Adrenal gland (tissue), 12 donors: ENCODE data around the gene DPYD. TPM values are rescaled to one million over a fixed set of nuclear protein-coding genes. Genes with fewer than 3 reads are reported as not detected.
A peak's percentile ranks its signal among the peaks of the same experiment; 100 is the strongest.

Experiments used
- DNase-seq, 7 donors: peaks; one replicate each; pipeline ENCODE4 v3.0.0-alpha.2; 2019 to 2020
- H3K27ac ChIP-seq, 5 donors: fragments of 200-600 bp; sonication (generic) in 4 of 5; 1 replicate in 3 of 5; 2 replicates in 2 of 5; pipeline versions ENCODE4 v1.5.1 to v1.8.0; 2016 to 2020; ENCODE audit warnings: mild to moderate bottlenecking in 1 of 5
- H3K27me3 ChIP-seq: fragments of 200-600 bp; 2 replicates; pipeline ENCODE4 v1.8.0; 2021
- H3K36me3 ChIP-seq, 2 donors: fragments of 200-600 bp; replicated peaks in 1 of 2; 1 replicate in 1 of 2; 2 replicates in 1 of 2; pipeline versions ENCODE4 v1.5.1 to v1.8.0; 2018 to 2022
- H3K4me1 ChIP-seq, 2 donors: fragments of 200-600 bp; replicated peaks in 1 of 2; 1 replicate in 1 of 2; 2 replicates in 1 of 2; pipeline versions ENCODE4 v1.5.1 to v1.8.0; 2018 to 2021
- H3K4me3 ChIP-seq, 4 donors: fragments of 200-600 bp; sonication (generic) in 3 of 4; one replicate each; pipeline ENCODE4 v1.5.1; 2016 to 2018
- H3K9me3 ChIP-seq, 3 donors: fragments of 200-600 bp; sonication (generic) in 1 of 3; replicated peaks in 1 of 3; 1 replicate in 2 of 3; 2 replicates in 1 of 3; pipeline versions ENCODE4 v1.5.1 to v1.8.0; 2016 to 2021
- POLR2A ChIP-seq, 2 donors: fragments of 450-650 bp; IDR thresholded peaks; one replicate each; pipeline ENCODE4 v1.6.1; 2017; ENCODE audit warnings: antibody characterized with exemption in 2 of 2, mild to moderate bottlenecking in 2 of 2, moderate library complexity in 1 of 2
- WGBS, 4 donors: extraction: QIAGEN DNeasy Blood & Tissue Kit in 2 of 4; methylation state at CpG; one replicate each; pipeline versions ENCODE4 v1.1.5 to v1.1.7; 2013 to 2017; 5-methylcytosine and 5-hydroxymethylcytosine counted together
- intact Hi-C, 2 donors: fragments of 100-400 bp; cut with DNase I; formaldehyde crosslinking; loops; one replicate each; pipeline versions ENCODE4 v1.14.1 to v1.15.0; 2022 to 2023
- polyA plus RNA-seq, 3 donors: library from polyadenylated mRNA; stranded (reverse); fragments of 200-250 nt in 2 of 3; fragments of 350-450 nt in 1 of 3; fragmentation: Illumina TruSeq in 1 of 3; extraction: RNeasy Lipid Tissue Mini Kit (QIAGEN cat#74804) in 1 of 3; gene quantifications; one replicate each; pipeline ENCODE4 v1.2.3, GENCODE V29; 2013 to 2014
- total RNA-seq, 9 donors: library from RNA; depleted of rRNA in 4 of 9; stranded (reverse); fragments of >200 nt in 4 of 9; fragments of 120-200 nt in 1 of 9; fragmentation: NEBNext Ultra II Directional in 1 of 9; extraction: Animal tissue kit (Norgen Biotek cat#: 25700) in 1 of 9; gene quantifications; one replicate each; pipeline versions ENCODE4 v1.1.0 to v1.2.4, GENCODE V29; 2013 to 2023
- TF ChIP-seq, protein P1 (sequence below), 6 experiments: fragments of 450-650 bp in 4 of 6; fragments of 200-600 bp in 2 of 6; sonication (generic) in 1 of 6; IDR thresholded peaks; 1 replicate in 5 of 6; 2 replicates in 1 of 6; pipeline versions ENCODE4 v1.5.1 to v1.8.0; 2016 to 2021; ENCODE audit warnings: antibody characterized with exemption in 6 of 6, mild to moderate bottlenecking in 2 of 6, moderate library complexity in 1 of 6
- donor health status: healthy with polysubstance abuse.
- donor health status: Bipolar disorder and iron deficiency.
- donor health status: DM: yes; HTN: yes; CAD: no.
- donor health status: DM: no; HTN: no; CAD: no.
- donor health status: DM: no; HTN: no; CAD: no.
- donor health status: DM: yes; HTN: yes; CAD: no.

The DPYD gene
- total and polyA plus RNA-seq, 12 donors: 6.6 to 73.1 (median 30.2) TPM

DNA sequence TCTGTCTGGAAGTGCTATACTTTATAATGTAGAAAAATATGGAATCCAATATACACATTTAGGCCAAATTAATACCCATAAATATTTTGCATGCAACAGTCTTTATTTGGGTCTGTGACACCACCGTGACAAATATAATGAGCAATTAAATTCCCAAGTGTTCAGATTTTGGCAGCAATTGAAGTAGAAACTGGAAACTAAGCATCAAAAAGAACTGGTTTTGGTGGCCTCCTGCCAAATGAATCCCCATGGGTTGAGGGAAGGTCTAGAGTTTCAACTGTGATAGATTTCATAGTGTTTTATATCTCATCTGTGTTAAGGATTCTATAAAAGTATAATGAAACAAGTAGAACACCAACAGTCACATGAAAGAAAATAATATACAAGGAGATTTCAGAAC is 88.4 kb downstream of the DPYD start:
- TF ChIP-seq, protein P1, sequence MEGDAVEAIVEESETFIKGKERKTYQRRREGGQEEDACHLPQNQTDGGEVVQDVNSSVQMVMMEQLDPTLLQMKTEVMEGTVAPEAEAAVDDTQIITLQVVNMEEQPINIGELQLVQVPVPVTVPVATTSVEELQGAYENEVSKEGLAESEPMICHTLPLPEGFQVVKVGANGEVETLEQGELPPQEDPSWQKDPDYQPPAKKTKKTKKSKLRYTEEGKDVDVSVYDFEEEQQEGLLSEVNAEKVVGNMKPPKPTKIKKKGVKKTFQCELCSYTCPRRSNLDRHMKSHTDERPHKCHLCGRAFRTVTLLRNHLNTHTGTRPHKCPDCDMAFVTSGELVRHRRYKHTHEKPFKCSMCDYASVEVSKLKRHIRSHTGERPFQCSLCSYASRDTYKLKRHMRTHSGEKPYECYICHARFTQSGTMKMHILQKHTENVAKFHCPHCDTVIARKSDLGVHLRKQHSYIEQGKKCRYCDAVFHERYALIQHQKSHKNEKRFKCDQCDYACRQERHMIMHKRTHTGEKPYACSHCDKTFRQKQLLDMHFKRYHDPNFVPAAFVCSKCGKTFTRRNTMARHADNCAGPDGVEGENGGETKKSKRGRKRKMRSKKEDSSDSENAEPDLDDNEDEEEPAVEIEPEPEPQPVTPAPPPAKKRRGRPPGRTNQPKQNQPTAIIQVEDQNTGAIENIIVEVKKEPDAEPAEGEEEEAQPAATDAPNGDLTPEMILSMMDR (IDR thresholded peaks at IDR 0.05): no peak
- no peak for TF ChIP-seq POLR2A (IDR thresholded peaks at IDR 0.05)
- Histone ChIP-seq H3K4me3 (no peak overlapping the region), H3K36me3 (no peaks in the 10 kb centered on the region), H3K27ac (no peak overlapping the region), H3K4me1 (no peaks in the 10 kb centered on the region), H3K9me3 (no peaks in the 10 kb centered on the region), H3K27me3 (no peaks in the 10 kb centered on the region)
- DNase-seq: peak in 1 of 7 donors; percentile 15
- intact Hi-C loops: no loop called here
- WGBS, 4 donors: 56 to 76% (median 68%) methylated on average over 1 of the region's 1 CpG

- no peaks in the 10 kb centered on the region for H3K4me1 ChIP-seq
- 75 to 91% (median 86%) methylated on average over 3 of the region's 3 CpGs for WGBS, 4 donors
- no peak for DNase-seq
- no peak for TF ChIP-seq POLR2A (IDR thresholded peaks at IDR 0.05)
- TF ChIP-seq, protein P1 (IDR thresholded peaks at IDR 0.05): no peak
- intact Hi-C loops: no loop called here
- H3K27ac ChIP-seq: no peak overlapping the region
- no peaks in the 10 kb centered on the region for H3K36me3 ChIP-seq
- H3K27me3 ChIP-seq: no peaks in the 10 kb centered on the region
- no peaks in the 10 kb centered on the region for H3K9me3 ChIP-seq
- no peak overlapping the region for H3K4me3 ChIP-seq
Observed at GRCh38 chr1:97827887-97828286, 92.9 kb downstream of the DPYD start.

GRCh38 chr1:97826820-97827219 is 94.0 kb downstream of the DPYD start:
- H3K9me3 ChIP-seq: no peaks in the 10 kb centered on the region
- H3K4me1 ChIP-seq: no peaks in the 10 kb centered on the region
- DNase-seq: no peak
- TF ChIP-seq POLR2A (IDR thresholded peaks at IDR 0.05): no peak
- TF ChIP-seq, protein P1 (IDR thresholded peaks at IDR 0.05): no peak
- no peak overlapping the region for H3K4me3 ChIP-seq
- intact Hi-C loops: no loop called here
- H3K27ac ChIP-seq: no peak overlapping the region
- H3K27me3 ChIP-seq: no peaks in the 10 kb centered on the region
- no peaks in the 10 kb centered on the region for H3K36me3 ChIP-seq

GRCh38 chr1:97824624-97825023 is 96.2 kb downstream of the DPYD start:
- Histone ChIP-seq H3K9me3 (no peaks in the 10 kb centered on the region), H3K4me3 (no peak overlapping the region), H3K4me1 (no peaks in the 10 kb centered on the region), H3K27me3 (no peaks in the 10 kb centered on the region), H3K27ac (no peak overlapping the region), H3K36me3 (no peaks in the 10 kb centered on the region)
- WGBS, 4 donors: 75 to 84% (median 77%) methylated on average over 5 of the region's 5 CpGs
- intact Hi-C loops: no loop called here
- TF ChIP-seq, protein P1 (IDR thresholded peaks at IDR 0.05): no peak
- no peak for TF ChIP-seq POLR2A (IDR thresholded peaks at IDR 0.05)
- no peak for DNase-seq
